ENCODE results near the gene CIITA. TPM values are rescaled to one million over a fixed set of nuclear protein-coding genes. Genes with fewer than 3 reads are reported as not detected.
"Not testable (repeated sequence)": the region's sequence is repeated elsewhere in the genome, so short reads cannot be mapped to it uniquely, and the experiment has no call there.

Gene CIITA
- total and polyA plus RNA-seq, 4 experiments from 2014 or later: 0.08 to 1.6 (median 1.5) TPM

- Mint-ChIP-seq H3K9me3 (peaks cover 0 to 2% (median 0%) of the 10 kb centered on the region in 8 donors), H3K27me3 (no peaks in the 10 kb centered on the region), H3K27ac (no peak overlapping the region), H3K36me3 (peaks cover 13 to 22% of the 10 kb centered on the region in 2 donors), H3K4me3 (no peak overlapping the region), H3K4me1 (peaks cover 0 to 6% (median 4%) of the 10 kb centered on the region in 4 donors)
- intact Hi-C loops (cut with micrococcal nuclease): no loop called here
- H3K27ac ChIP-seq (ENCODE audit: low read depth, low read length): no peak overlapping the region
- ChIA-PET POLR2A (ENCODE audit: partially characterized antibody) (interaction anchor here (1.7 kb wide), 1 partner anchor 20 kb away, joined by 3 read pairs; the partner anchor contains the start of gene DEXI), CTCF (ENCODE audit: partially characterized antibody) (interaction anchor here (1.0 to 1.1 kb wide), 2 partner anchors 15 to 21 kb away, joined by 3 to 4 read pairs; partner anchors contain the start of gene DEXI)
- peaks cover 8% of the 10 kb centered on the region for H3K36me3 ChIP-seq (ENCODE audit: insufficient read depth, low read length)
- DNase-seq: no peak
- no peaks in the 10 kb centered on the region for H3K27me3 ChIP-seq (ENCODE audit: insufficient read depth, low read length)
- H3K9me3 ChIP-seq (ENCODE audit: control insufficient read depth in 1 of 2, low read length in 2 of 2): no peaks in the 10 kb centered on the region
- H3K4me3 ChIP-seq (ENCODE audit: low read length in 2 of 2): no peak overlapping the region
- H3K4me1 ChIP-seq (ENCODE audit: insufficient read depth, low read length): no peaks in the 10 kb centered on the region
Measured at GRCh38 chr16:10921536-10922327, 44.7 kb downstream of the CIITA start.

- Mint-ChIP-seq H3K9me3 (no peaks in the 10 kb centered on the region), H3K36me3 (peaks cover 19 to 28% of the 10 kb centered on the region in 2 donors), H3K4me1 (peaks cover 0 to 7% (median 5%) of the 10 kb centered on the region in 4 donors), H3K4me3 (no peak overlapping the region), H3K27me3 (no peaks in the 10 kb centered on the region), H3K27ac (no peak overlapping the region)
- Histone ChIP-seq H3K9me3 (ENCODE audit: control insufficient read depth in 1 of 2, low read length in 2 of 2) (no peaks in the 10 kb centered on the region), H3K4me1 (ENCODE audit: insufficient read depth, low read length) (no peaks in the 10 kb centered on the region), H3K27ac (ENCODE audit: low read depth, low read length) (no peak overlapping the region), H3K36me3 (ENCODE audit: insufficient read depth, low read length) (peaks cover 16% of the 10 kb centered on the region), H3K27me3 (ENCODE audit: insufficient read depth, low read length) (no peaks in the 10 kb centered on the region), H3K4me3 (ENCODE audit: low read length in 2 of 2) (no peak overlapping the region)
- POLR2A ChIA-PET (ENCODE audit: partially characterized antibody): interaction anchor here (1.7 kb wide), 1 partner anchor 19 kb away, joined by 3 read pairs; the partner anchor contains the start of gene DEXI
- CTCF ChIA-PET (ENCODE audit: partially characterized antibody): interaction anchor here (1.0 to 1.1 kb wide), 3 partner anchors 14 to 19 kb away, joined by 3 to 4 read pairs (median 3); partner anchors contain the start of gene DEXI
- intact Hi-C loops (cut with micrococcal nuclease): no loop called here
- DNase-seq: no peak
Measured at GRCh38 chr16:10922328-10923145, 45.5 kb downstream of the CIITA start.

GRCh38 chr16:10923146-10923649, 46.2 kb downstream of the CIITA start:
- Histone ChIP-seq H3K4me1 (ENCODE audit: insufficient read depth, low read length) (no peaks in the 10 kb centered on the region), H3K27ac (ENCODE audit: low read depth, low read length) (no peak overlapping the region), H3K27me3 (ENCODE audit: insufficient read depth, low read length) (no peaks in the 10 kb centered on the region), H3K4me3 (ENCODE audit: low read length in 2 of 2) (no peak overlapping the region), H3K9me3 (ENCODE audit: control insufficient read depth in 1 of 2, low read length in 2 of 2) (no peaks in the 10 kb centered on the region), H3K36me3 (ENCODE audit: insufficient read depth, low read length) (peaks cover 22% of the 10 kb centered on the region)
- intact Hi-C loops (cut with micrococcal nuclease): no loop called here
- no peak overlapping the region for H3K27ac Mint-ChIP-seq
- H3K9me3 Mint-ChIP-seq: no peaks in the 10 kb centered on the region
- ChIA-PET CTCF (ENCODE audit: partially characterized antibody) (interaction anchor here (1.0 kb wide), 2 partner anchors 14 to 19 kb away, joined by 3 read pairs; partner anchors contain the start of gene DEXI), POLR2A (ENCODE audit: partially characterized antibody) (no interaction called here)
- no peaks in the 10 kb centered on the region for H3K27me3 Mint-ChIP-seq
- peaks cover 4 to 7% (median 5%) of the 10 kb centered on the region in 4 donors for H3K4me1 Mint-ChIP-seq
- DNase-seq: no peak
- no peak overlapping the region for H3K4me3 Mint-ChIP-seq
- peaks cover 25 to 35% of the 10 kb centered on the region in 2 donors for H3K36me3 Mint-ChIP-seq

GRCh38 chr16:10923650-10924214, 46.7 kb downstream of the CIITA start:
- no peaks in the 10 kb centered on the region for H3K27me3 ChIP-seq (ENCODE audit: insufficient read depth, low read length)
- intact Hi-C loops (cut with micrococcal nuclease): no loop called here
- Mint-ChIP-seq H3K36me3 (peaks cover 25 to 39% of the 10 kb centered on the region in 2 donors), H3K9me3 (no peaks in the 10 kb centered on the region), H3K27ac (peak overlapping the region in 1 of 7 donors; percentile 82), H3K4me1 (peaks cover 2 to 4% (median 4%) of the 10 kb centered on the region in 4 donors), H3K4me3 (no peak overlapping the region), H3K27me3 (no peaks in the 10 kb centered on the region)
- CTCF ChIA-PET (ENCODE audit: partially characterized antibody): interaction anchor here (1.0 kb wide), 1 partner anchor 18 kb away, joined by 3 read pairs; the partner anchor contains the start of gene DEXI
- POLR2A ChIA-PET (ENCODE audit: partially characterized antibody): no interaction called here
- no peak overlapping the region for H3K4me3 ChIP-seq (ENCODE audit: low read length in 2 of 2)
- no peak for DNase-seq
- no peaks in the 10 kb centered on the region for H3K9me3 ChIP-seq (ENCODE audit: control insufficient read depth in 1 of 2, low read length in 2 of 2)
- H3K4me1 ChIP-seq (ENCODE audit: insufficient read depth, low read length): no peaks in the 10 kb centered on the region
- no peak overlapping the region for H3K27ac ChIP-seq (ENCODE audit: low read depth, low read length)
- peaks cover 25% of the 10 kb centered on the region for H3K36me3 ChIP-seq (ENCODE audit: insufficient read depth, low read length)

GRCh38 chr16:10925285-10925684, 48.3 kb downstream of the CIITA start:
- CTCF ChIA-PET (ENCODE audit: partially characterized antibody); H3K27me3 ChIP-seq (ENCODE audit: insufficient read depth, low read length); H3K4me1 Mint-ChIP-seq; H3K27ac ChIP-seq (ENCODE audit: low read depth, low read length); intact Hi-C loops (cut with micrococcal nuclease); DNase-seq; POLR2A ChIA-PET (ENCODE audit: partially characterized antibody); H3K9me3 Mint-ChIP-seq; H3K4me3 Mint-ChIP-seq; H3K4me1 ChIP-seq (ENCODE audit: insufficient read depth, low read length); H3K9me3 ChIP-seq (ENCODE audit: control insufficient read depth in 1 of 2, low read length in 2 of 2); H3K4me3 ChIP-seq (ENCODE audit: low read length in 2 of 2); H3K27me3 Mint-ChIP-seq: not testable (repeated sequence)
- H3K36me3 ChIP-seq (ENCODE audit: insufficient read depth, low read length): peaks cover 27% of the 10 kb centered on the region
- H3K27ac Mint-ChIP-seq: peak overlapping the region in 1 of 7 donors; percentile 14
- H3K36me3 Mint-ChIP-seq: peaks cover 29 to 45% of the 10 kb centered on the region in 2 donors

- H3K27me3 Mint-ChIP-seq: no peaks in the 10 kb centered on the region
- H3K36me3 Mint-ChIP-seq: peaks cover 29 to 46% of the 10 kb centered on the region in 2 donors
- POLR2A ChIA-PET (ENCODE audit: partially characterized antibody): no interaction called here
Measured at GRCh38 chr16:10926094-10926493, 49.1 kb downstream of the CIITA start.

More at GRCh38 chr16:10926094-10926493, 49.1 kb downstream of the CIITA start:
- H3K4me3 ChIP-seq (ENCODE audit: low read length in 2 of 2): no peak overlapping the region
- DNase-seq: no peak
- CTCF ChIA-PET (ENCODE audit: partially characterized antibody): interaction anchor here (1.5 kb wide), 1 partner anchor 14 kb away, joined by 4 read pairs; no protein-coding TSS in a partner anchor
- peaks cover 27% of the 10 kb centered on the region for H3K36me3 ChIP-seq (ENCODE audit: insufficient read depth, low read length)
- H3K27ac ChIP-seq (ENCODE audit: low read depth, low read length): no peak overlapping the region
- no peaks in the 10 kb centered on the region for H3K4me1 ChIP-seq (ENCODE audit: insufficient read depth, low read length)
- no peaks in the 10 kb centered on the region for H3K27me3 ChIP-seq (ENCODE audit: insufficient read depth, low read length)
- H3K9me3 ChIP-seq (ENCODE audit: control insufficient read depth in 1 of 2, low read length in 2 of 2): no peaks in the 10 kb centered on the region
- Mint-ChIP-seq H3K4me1 (peaks cover 0 to 5% (median 4%) of the 10 kb centered on the region in 4 donors), H3K27ac (no peak overlapping the region), H3K4me3 (no peak overlapping the region), H3K9me3 (no peaks in the 10 kb centered on the region)
- intact Hi-C loops (cut with micrococcal nuclease): no loop called here
